ENCODE measurements around the gene HOXA3. TPM values are rescaled to one million over a fixed set of nuclear protein-coding genes. Genes with fewer than 3 reads are reported as not detected.
A peak's percentile ranks its signal among the peaks of the same experiment; 100 is the strongest.

The HOXA3 gene
- total and polyA plus RNA-seq, 10 donors: 0.51 to 6.1 (median 1.7) TPM

- Histone ChIP-seq H3K4me1 (peaks cover 21 to 55% (median 43%) of the 10 kb centered on the region in 6 donors), H3K27ac (no peak overlapping the region), H3K9me3 (peaks cover 0 to 8% (median 0%) of the 10 kb centered on the region in 8 donors), H3K4me3 (no peak overlapping the region), H3K36me3 (no peaks in the 10 kb centered on the region), H3K27me3 (replicated peaks in 1 of 7) (peaks cover 29 to 100% (median 100%) of the 10 kb centered on the region in 7 donors)
- DNase-seq: no peak
- no peak for TF ChIP-seq POLR2AphosphoS5 (IDR thresholded peaks at IDR 0.05)
- TF ChIP-seq POLR2A (IDR thresholded peaks at IDR 0.05): no peak
- TF ChIP-seq CTCF (IDR thresholded peaks at IDR 0.05 in 8 of 11, conservative IDR thresholded peaks at IDR 0.05 in 3 of 11): no peak
- intact Hi-C loops (cut with DNase I; ENCODE audit: low total_unique reads): no loop called here
- WGBS, 5 donors: 60 to 80% (median 74%) methylated on average over 3 of the region's 3 CpGs
Observed at GRCh38 chr7:27176524-27176845, 24.1 kb upstream of the HOXA3 start.

- H3K36me3 ChIP-seq: no peaks in the 10 kb centered on the region
- peaks cover 21 to 57% (median 44%) of the 10 kb centered on the region in 6 donors for H3K4me1 ChIP-seq
- no peak for TF ChIP-seq POLR2A (IDR thresholded peaks at IDR 0.05)
- TF ChIP-seq POLR2AphosphoS5 (IDR thresholded peaks at IDR 0.05): no peak
- TF ChIP-seq CTCF (IDR thresholded peaks at IDR 0.05 in 8 of 11, conservative IDR thresholded peaks at IDR 0.05 in 3 of 11): no peak
- intact Hi-C loops (cut with DNase I; ENCODE audit: low total_unique reads): no loop called here
- no peak overlapping the region for H3K27ac ChIP-seq
- WGBS, 5 donors: 73 to 83% (median 76%) methylated on average over 24 to 40 of the region's 40 CpGs
- DNase-seq: peak; percentile 57
- H3K27me3 ChIP-seq (replicated peaks in 1 of 7): peaks cover 35 to 100% (median 100%) of the 10 kb centered on the region in 7 donors
- no peak overlapping the region for H3K4me3 ChIP-seq
- H3K9me3 ChIP-seq: peaks cover 0 to 8% (median 0%) of the 10 kb centered on the region in 8 donors
Observed at GRCh38 chr7:27175626-27176523, 23.5 kb upstream of the HOXA3 start.

- peak overlapping the region in 1 of 8 donors; percentile 72 for H3K4me3 ChIP-seq
- DNase-seq: peak; percentile 34
- 54 to 81% (median 72%) methylated on average over 11 to 12 of the region's 12 CpGs for WGBS, 5 donors
- no peaks in the 10 kb centered on the region for H3K36me3 ChIP-seq
- peaks cover 21 to 59% (median 43%) of the 10 kb centered on the region in 6 donors for H3K4me1 ChIP-seq
- peaks cover 0 to 8% (median 0%) of the 10 kb centered on the region in 8 donors for H3K9me3 ChIP-seq
- intact Hi-C loops (cut with DNase I; ENCODE audit: low total_unique reads): no loop called here
- H3K27ac ChIP-seq: no peak overlapping the region
- H3K27me3 ChIP-seq (replicated peaks in 1 of 7): peaks cover 37 to 100% (median 100%) of the 10 kb centered on the region in 7 donors
- no peak for TF ChIP-seq CTCF (IDR thresholded peaks at IDR 0.05 in 8 of 11, conservative IDR thresholded peaks at IDR 0.05 in 3 of 11)
- no peak for TF ChIP-seq POLR2A (IDR thresholded peaks at IDR 0.05)
- TF ChIP-seq POLR2AphosphoS5 (IDR thresholded peaks at IDR 0.05): no peak
Observed at GRCh38 chr7:27174874-27175625, 22.7 kb upstream of the HOXA3 start.

Data from spleen (tissue), 11 donors.